NOMO-1 treated with DMSO at 0.1 percent for 48 hours (cell line): Measurements from ENCODE around the gene RASGRP3.

Experiments
- DNase-seq: peaks from one replicate; lab custom pipeline; 2025; ENCODE audit not compliant: unreplicated experiment; lab: John Stamatoyannopoulos, UW

RASGRP3 gene

GRCh38 chr2:33573657-33574056 is 97.2 kb downstream of the RASGRP3 start:
- DNase-seq: no peak

DNA sequence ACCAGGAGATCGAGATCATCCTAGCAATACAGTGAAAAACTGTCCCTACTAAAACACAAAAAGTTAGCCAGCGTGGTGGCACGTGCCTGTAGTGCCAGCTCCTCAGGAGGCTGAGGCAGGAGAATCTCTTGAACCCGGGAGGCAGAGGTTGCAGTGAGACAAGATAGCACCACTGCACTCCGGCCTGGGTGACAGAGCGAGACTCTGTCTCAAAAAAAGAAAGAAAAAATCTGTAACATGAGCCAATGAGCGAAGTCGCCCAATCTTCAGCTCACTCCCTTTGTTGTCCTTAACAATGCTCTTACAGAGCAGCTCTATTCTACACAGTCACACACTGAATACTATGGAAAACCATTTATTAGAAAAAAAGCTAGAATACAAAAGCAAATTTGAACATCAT is 100.6 kb downstream of the RASGRP3 start:
- no peak for DNase-seq

DNA sequence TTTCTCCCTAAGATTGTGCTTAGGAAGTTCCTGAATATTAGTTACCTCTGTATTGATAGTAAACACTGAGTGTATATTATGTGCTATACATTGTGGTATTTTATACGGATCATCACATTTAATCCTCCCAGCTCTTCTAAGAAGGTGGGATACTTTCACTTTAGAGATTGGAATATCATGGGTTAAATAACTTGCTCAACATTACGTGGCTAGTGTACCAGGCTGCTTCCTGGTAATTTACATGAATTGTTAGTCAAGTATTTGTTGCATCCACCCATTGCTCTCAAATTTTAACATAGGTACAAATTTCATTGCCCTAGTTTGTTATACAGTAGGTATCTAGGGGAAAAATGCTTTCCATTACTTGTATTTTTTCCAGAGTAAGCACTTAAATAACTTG is 101.2 kb downstream of the RASGRP3 start:
- no peak for DNase-seq

GRCh38 chr2:33579227-33579626 is 102.8 kb downstream of the RASGRP3 start:
- DNase-seq: no peak

- DNase-seq: no peak
Observed at GRCh38 chr2:33581872-33582271, 105.4 kb downstream of the RASGRP3 start.

DNA sequence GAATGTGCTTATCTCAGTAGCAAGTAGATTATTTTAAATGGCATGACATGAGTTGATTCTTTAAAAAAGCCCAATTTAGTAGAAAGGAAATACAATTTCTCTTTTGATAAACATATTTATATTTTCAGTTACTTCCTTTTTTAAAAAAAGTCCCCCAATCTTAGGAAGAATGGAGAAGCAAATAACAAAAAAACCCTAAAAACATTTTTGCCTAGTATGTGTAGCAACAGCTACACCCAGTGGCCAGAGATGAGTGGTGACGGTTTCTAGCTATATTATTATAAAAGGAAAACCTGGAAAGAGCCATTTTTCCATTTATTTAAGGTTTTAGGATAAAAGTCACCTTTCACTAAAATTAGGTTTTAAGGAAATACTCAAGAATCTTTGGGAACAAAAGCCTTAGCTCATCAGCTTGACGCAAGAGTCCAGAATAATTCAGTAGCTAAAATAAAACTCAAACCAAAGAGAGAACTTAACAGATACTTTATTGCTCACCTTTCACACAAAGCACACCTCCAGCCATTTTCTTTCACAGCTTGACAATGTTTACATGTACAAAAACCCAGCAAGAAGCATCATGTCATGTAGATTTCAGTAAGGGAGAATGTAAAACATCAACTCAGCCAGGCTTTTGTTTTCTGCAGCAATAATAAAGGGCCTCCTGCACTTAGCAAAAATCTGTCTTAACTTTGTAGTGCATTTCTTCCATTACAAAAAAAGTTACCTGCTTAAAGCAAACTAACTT is 106.9 kb downstream of the RASGRP3 start:
- DNase-seq: peak; percentile 49

DNA sequence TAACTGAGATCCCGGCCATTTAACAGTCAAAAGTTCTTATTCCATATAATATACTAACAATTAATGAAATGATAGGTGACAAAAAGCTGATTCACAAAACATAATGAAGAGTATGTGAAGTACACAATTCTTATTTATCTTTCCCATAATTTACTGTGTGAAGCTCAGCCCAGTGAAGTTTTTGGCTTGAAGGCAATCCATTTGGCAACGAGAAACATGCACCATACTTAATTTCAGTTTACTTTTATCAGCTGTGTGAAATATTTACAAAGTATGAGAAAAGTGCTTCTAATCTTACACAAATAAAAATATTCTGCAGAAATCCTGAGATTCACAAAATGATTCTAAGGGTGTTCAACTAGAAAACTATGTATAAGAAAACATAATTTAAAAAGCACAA is 110.3 kb downstream of the RASGRP3 start:
- DNase-seq: no peak

- DNase-seq: no peak
Observed at GRCh38 chr2:33588232-33588631, 111.8 kb downstream of the RASGRP3 start.

- no peak for DNase-seq
Observed at GRCh38 chr2:33589444-33589843, 113.0 kb downstream of the RASGRP3 start.

- no peak for DNase-seq
Observed at GRCh38 chr2:33595385-33595784, 118.9 kb downstream of the RASGRP3 start.

DNA sequence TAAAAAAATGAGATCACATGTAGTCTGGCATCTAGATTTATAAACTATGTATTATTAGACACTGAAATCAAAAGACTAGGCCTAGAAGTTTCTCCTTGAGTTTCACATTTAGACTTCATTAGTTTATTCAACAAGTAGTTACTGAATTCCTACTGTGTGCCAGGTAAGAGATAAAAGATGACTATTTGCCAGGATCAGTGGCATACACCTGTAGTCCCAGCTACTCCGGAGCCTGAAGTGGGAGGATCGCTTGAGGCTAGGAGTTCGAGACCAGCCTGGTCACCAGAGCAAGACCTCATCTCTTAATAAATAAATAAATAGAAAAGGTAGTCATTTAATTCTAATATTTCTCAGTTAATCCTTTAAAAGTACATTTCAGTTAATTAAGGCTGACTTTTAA is 120.6 kb downstream of the RASGRP3 start:
- no peak for DNase-seq

- peak; percentile 21 for DNase-seq
Observed at GRCh38 chr2:33598561-33599174, 122.2 kb downstream of the RASGRP3 start.

- peak; percentile 97 for DNase-seq
Observed at GRCh38 chr2:33599175-33599942, 122.9 kb downstream of the RASGRP3 start, which contains the start of gene FAM98A. Gene FAM98A (minus strand): TSS chr2:33599299. CDS start chr2:33599221, 78 bp downstream.

DNA sequence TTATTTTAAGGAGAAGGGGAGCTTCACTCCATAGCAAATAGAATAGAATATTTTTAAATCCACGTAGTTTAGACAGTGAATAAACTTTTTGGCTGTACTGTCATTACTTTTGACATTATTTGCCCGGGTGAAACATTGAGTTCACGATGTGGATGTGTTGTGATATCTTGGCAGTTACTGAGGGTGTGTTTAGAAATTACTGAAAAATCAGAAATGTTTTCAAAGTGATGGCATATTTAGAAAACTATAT is 123.4 kb downstream of the RASGRP3 start:
- no peak for DNase-seq

DNA sequence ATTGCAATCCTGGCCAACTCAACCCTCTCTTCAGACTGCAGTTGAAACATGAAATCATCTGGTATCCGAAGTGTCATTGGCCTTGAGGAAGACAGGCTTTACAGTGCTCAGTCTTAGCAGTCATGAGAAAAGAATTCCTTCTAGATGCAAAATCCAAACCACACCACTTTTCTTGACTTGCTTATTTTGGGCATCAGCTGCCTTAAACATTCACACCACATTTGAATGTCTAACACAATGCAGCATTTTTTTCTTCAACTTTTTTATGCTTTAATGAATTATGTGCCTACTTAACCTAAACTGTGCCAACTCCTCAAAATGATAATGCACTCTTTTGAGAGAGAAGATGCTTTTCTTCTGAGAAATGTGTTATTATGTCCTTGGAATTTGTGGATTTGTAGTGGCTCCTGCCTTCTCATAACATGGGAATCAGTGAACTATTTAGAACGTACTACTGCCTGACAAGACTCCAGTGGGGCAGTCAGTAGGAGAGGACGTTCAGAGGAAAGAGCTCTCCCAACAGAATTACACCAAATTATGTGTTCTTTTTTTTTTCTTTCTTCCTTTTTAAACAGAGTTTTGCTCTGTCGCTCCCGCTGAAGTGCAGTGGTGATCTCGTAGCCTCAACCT is 125.9 kb downstream of the RASGRP3 start:
- no peak for DNase-seq

GRCh38 chr2:33603416-33603815 is 127.0 kb downstream of the RASGRP3 start:
- DNase-seq: no peak

GRCh38 chr2:33605056-33605455 is 128.6 kb downstream of the RASGRP3 start:
- no peak for DNase-seq

- no peak for DNase-seq
Observed at GRCh38 chr2:33606100-33606499, 129.7 kb downstream of the RASGRP3 start.

DNA sequence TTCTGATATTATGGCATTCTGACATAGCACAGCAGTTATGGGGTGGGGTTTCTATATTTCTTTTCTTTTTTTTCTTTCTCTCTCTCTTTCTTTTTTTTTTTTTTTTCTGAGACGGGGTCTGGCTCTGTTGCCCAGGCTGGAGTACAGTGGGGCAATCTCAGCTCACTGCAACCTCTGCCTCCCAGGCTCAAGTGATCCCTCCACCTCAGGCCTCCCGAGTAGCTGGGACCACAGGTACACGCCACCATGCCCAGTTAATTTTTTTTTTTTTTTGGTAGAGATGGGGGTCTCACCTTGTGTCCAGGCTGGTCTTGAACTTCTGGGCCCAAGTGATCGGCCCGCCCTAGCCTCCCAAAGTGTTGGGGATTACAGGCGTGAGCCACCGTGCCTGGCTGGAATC is 130.2 kb downstream of the RASGRP3 start:
- DNase-seq: no peak

DNA sequence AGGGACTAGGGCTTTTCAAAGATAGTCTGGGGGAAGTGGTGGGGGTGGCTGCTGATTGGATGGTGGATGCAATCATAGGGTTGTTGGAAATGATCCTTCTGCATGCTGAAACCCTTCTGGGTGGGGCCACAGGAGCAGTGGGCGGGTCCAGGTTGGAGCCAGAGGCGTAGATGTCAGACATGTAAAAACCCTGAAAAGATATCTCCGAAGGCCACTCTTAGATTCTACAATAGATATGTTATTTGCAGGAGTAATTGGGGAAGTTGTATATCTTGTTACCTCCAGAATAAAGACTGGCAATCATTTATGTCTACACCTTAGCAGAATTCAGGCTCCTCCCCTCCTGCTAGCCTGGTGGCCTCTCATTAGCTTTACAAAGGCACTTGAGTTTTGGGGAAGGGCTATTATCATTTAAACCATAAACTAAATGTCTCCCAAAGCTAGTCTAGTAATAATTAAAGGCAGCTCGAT is 130.8 kb downstream of the RASGRP3 start:
- DNase-seq: no peak

DNA sequence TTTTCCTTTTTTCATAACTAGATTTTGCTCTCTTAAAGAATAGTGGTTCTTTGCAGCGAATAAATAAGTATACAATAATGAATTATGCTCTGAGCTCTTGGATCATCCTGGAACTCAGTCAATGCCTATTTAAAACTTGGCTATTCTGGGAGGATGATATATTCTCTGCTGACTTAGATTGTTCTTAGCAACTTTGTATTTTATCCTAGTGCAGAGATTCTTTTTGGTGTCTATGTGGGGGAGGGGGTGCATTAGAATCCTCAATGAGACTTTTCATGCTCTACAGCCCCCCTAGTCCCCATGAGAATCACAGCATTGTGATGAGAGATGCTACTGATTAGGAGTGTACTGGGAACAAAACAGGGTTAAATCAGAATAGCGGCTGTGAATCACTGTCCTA is 131.5 kb downstream of the RASGRP3 start:
- no peak for DNase-seq

- DNase-seq: no peak
Observed at GRCh38 chr2:33614190-33614589, 137.7 kb downstream of the RASGRP3 start.
